Peyer's patch (tissue), 4 donors: Measurements from ENCODE around the gene SSR2.

ENCODE experiments used
- POLR2A ChIP-seq, 2 donors: fragments of 450-650 bp; IDR thresholded peaks; one replicate each; pipeline ENCODE4 v1.5.1; 2017; ENCODE audit warnings: antibody characterized with exemption in 2 of 2, mild to moderate bottlenecking in 2 of 2, moderate library complexity in 2 of 2
- TF ChIP-seq, protein P1 (sequence below), 6 experiments: fragments of 450-650 bp in 4 of 6; fragments of 200-600 bp in 2 of 6; sonication (generic) in 1 of 6; IDR thresholded peaks; one replicate each; pipeline ENCODE4 v1.5.1; 2017 to 2019; ENCODE audit warnings: antibody characterized with exemption in 6 of 6, mild to moderate bottlenecking in 3 of 6, moderate library complexity in 1 of 6

DNA sequence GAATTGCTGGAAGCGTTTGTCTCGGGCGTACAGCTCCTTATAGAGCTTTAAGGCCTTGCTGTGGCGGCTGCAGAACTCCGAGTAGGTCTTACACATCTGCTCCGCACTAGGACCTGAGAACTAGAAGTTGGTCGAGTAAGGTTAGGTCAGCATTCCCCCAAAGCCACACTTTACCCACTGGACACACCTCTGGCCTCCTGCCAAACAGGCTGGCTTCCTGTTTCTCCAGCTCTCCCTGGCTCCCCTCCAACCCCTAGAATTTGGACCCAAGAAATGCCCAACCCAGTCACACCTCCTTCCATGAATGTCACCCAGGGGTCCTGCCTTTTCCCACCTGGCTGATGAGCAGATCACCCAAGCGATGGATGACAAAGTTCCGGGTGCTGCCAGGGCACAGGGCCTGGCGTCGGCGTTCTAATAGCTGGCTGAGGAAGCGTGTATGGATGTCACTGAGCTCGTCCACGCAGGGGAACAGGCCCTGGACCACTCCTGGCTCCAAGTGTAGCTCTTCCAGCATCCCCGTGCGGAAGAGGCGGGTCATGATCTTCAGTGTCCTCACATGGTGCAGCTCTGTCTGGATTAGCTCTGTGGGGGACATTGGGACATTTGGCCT, 58.0 kb downstream of the SSR2 start:
- TF ChIP-seq, protein P1, sequence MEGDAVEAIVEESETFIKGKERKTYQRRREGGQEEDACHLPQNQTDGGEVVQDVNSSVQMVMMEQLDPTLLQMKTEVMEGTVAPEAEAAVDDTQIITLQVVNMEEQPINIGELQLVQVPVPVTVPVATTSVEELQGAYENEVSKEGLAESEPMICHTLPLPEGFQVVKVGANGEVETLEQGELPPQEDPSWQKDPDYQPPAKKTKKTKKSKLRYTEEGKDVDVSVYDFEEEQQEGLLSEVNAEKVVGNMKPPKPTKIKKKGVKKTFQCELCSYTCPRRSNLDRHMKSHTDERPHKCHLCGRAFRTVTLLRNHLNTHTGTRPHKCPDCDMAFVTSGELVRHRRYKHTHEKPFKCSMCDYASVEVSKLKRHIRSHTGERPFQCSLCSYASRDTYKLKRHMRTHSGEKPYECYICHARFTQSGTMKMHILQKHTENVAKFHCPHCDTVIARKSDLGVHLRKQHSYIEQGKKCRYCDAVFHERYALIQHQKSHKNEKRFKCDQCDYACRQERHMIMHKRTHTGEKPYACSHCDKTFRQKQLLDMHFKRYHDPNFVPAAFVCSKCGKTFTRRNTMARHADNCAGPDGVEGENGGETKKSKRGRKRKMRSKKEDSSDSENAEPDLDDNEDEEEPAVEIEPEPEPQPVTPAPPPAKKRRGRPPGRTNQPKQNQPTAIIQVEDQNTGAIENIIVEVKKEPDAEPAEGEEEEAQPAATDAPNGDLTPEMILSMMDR (IDR thresholded peaks at IDR 0.05): no peak
- TF ChIP-seq POLR2A (IDR thresholded peaks at IDR 0.05): no peak
